ENCODE results near the gene NOG.

Gene NOG

DNA sequence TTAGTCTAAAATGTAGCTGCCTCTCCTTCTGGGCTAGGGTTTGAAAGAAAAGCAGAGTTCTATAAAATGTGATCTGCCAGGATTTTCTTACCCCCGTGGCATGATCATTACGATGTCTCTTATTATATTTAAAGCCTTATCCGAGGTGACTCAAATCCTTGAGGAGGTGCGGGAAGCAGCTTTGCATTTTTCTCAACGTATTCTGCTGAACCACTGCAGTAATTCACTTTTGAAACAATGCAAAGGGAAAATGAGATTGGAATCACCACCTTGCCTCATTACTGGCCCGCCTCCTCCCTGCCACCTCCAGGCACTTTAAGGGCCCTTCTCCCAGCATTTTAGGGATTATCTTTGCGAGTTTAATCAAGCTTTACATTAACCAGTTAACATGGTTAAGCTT, 9.7 kb upstream of the NOG start:
- no peak overlapping the region for H3K27ac ChIP-seq
- CTCF ChIA-PET: interaction anchor here (0.7 to 1.6 kb wide), 3 partner anchors 9 to 1280 kb away, joined by 4 to 5 read pairs (median 5); partner anchors contain the start of gene NOG
- POLR2A ChIA-PET (ENCODE audit: low non-redundant PET): no interaction called here
- TF ChIP-seq CTCF (conservative IDR thresholded peaks at IDR 0.05; ENCODE audit: low read depth): no peak
- DNase-seq (ENCODE audit: low spot score): no peak

- CTCF ChIA-PET: no interaction called here
- TF ChIP-seq CTCF (conservative IDR thresholded peaks at IDR 0.05; ENCODE audit: low read depth): no peak
- POLR2A ChIA-PET (ENCODE audit: low non-redundant PET): no interaction called here
- H3K27ac ChIP-seq: no peak overlapping the region
- no peak for DNase-seq (ENCODE audit: low spot score)
Measured at GRCh38 chr17:56587298-56587697, 6.2 kb upstream of the NOG start.

DNA sequence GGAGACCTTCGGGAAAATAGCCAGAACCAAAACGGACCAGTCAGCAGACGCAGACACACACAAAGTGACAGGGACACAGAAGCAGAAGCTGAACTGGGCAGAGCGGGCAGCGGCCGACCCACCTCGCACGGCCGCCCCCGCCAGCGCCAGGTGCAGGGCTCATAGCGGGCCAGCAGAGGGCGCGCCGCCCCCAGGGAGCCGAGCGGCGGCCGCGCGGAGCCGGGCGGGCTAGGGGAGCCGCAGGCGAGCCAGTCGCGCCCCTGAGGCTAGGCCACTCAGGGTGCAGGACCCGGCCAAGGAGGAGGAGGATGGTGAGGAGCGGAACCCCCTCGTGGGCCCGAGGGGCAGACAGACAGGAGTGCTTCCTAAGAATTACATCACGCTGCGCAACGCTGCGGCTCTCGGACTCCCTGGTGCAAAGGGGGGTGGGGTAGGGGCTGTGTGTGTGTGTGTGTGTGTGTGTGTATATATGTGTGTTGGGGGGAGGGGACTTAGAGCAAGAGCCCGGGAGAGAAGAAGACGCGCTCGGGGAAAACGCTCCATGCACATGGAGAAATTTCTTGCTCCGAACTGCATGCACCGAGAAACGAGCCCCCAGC, 913 bp upstream of the NOG start:
- H3K27ac ChIP-seq: peak overlapping the region; percentile 89
- TF ChIP-seq CTCF (conservative IDR thresholded peaks at IDR 0.05; ENCODE audit: low read depth): peak; percentile 99
- ChIA-PET CTCF (interaction anchor here (0.6 to 5.6 kb wide), 18 partner anchors 9 to 631 kb away, joined by 3 to 69 read pairs (median 4); no protein-coding TSS in a partner anchor), POLR2A (ENCODE audit: low non-redundant PET) (no interaction called here)
- DNase-seq (ENCODE audit: low spot score): peak; percentile 60

GRCh38 chr17:56593086-56593645, 333 bp upstream of the NOG start:
- TF ChIP-seq CTCF (conservative IDR thresholded peaks at IDR 0.05; ENCODE audit: low read depth): no peak
- ChIA-PET POLR2A (ENCODE audit: low non-redundant PET) (no interaction called here), CTCF (interaction anchor here (0.6 to 5.6 kb wide), 17 partner anchors 10 to 631 kb away, joined by 3 to 69 read pairs (median 5); no protein-coding TSS in a partner anchor)
- peak; percentile 67 for DNase-seq (ENCODE audit: low spot score)
- H3K27ac ChIP-seq: peak overlapping the region; percentile 89

- CTCF ChIA-PET: interaction anchor here (0.5 to 5.6 kb wide), 5 partner anchors 115 to 1827 kb away, joined by 3 to 69 read pairs (median 3); no protein-coding TSS in a partner anchor
- POLR2A ChIA-PET (ENCODE audit: low non-redundant PET): no interaction called here
- peak overlapping the region; percentile 89 for H3K27ac ChIP-seq
- DNase-seq (ENCODE audit: low spot score): no peak
- peak; percentile 20; the same call in 1 of the 2 replicates for TF ChIP-seq CTCF (conservative IDR thresholded peaks at IDR 0.05; ENCODE audit: low read depth)
Measured at GRCh38 chr17:56594320-56595107, 1.0 kb downstream of the NOG start.

DNA sequence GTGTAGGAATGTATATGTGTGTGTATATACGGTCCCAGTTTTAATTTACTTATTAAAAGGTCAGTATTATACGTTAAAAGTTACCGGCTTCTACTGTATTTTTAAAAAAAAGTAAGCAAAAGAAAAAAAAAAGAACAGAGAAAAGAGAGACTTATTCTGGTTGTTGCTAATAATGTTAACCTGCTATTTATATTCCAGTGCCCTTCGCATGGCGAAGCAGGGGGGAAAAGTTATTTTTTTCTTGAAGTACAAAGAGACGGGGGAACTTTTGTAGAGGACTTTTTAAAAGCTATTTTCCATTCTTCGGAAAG, 1.6 kb downstream of the NOG start:
- CTCF ChIA-PET: interaction anchor here (0.5 to 5.6 kb wide), 7 partner anchors 60 to 1827 kb away, joined by 3 to 69 read pairs (median 4); no protein-coding TSS in a partner anchor
- no peak for TF ChIP-seq CTCF (conservative IDR thresholded peaks at IDR 0.05; ENCODE audit: low read depth)
- no peak for DNase-seq (ENCODE audit: low spot score)
- POLR2A ChIA-PET (ENCODE audit: low non-redundant PET): interaction anchor here (0.6 kb wide), 1 partner anchor 314 kb away, joined by 4 read pairs; no protein-coding TSS in a partner anchor
- H3K27ac ChIP-seq: no peak overlapping the region

Measured in RWPE1 (cell line).